ENCODE results near the gene MX2. TPM values are rescaled to one million over a fixed set of nuclear protein-coding genes. Genes with fewer than 3 reads are reported as not detected.
A peak's percentile ranks its signal among the peaks of the same experiment; 100 is the strongest.
"Not testable (repeated sequence)": the region's sequence is repeated elsewhere in the genome, so short reads cannot be mapped to it uniquely, and the experiment has no call there.

The MX2 gene, protein sequence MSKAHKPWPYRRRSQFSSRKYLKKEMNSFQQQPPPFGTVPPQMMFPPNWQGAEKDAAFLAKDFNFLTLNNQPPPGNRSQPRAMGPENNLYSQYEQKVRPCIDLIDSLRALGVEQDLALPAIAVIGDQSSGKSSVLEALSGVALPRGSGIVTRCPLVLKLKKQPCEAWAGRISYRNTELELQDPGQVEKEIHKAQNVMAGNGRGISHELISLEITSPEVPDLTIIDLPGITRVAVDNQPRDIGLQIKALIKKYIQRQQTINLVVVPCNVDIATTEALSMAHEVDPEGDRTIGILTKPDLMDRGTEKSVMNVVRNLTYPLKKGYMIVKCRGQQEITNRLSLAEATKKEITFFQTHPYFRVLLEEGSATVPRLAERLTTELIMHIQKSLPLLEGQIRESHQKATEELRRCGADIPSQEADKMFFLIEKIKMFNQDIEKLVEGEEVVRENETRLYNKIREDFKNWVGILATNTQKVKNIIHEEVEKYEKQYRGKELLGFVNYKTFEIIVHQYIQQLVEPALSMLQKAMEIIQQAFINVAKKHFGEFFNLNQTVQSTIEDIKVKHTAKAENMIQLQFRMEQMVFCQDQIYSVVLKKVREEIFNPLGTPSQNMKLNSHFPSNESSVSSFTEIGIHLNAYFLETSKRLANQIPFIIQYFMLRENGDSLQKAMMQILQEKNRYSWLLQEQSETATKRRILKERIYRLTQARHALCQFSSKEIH
- 5.0 TPM for total RNA-seq
- long read RNA-seq, partial matches to known transcripts, result 0 of 9 reads
- long read RNA-seq, other reads (novel, unspliced or antisense), result 4 of 9 reads

DNA sequence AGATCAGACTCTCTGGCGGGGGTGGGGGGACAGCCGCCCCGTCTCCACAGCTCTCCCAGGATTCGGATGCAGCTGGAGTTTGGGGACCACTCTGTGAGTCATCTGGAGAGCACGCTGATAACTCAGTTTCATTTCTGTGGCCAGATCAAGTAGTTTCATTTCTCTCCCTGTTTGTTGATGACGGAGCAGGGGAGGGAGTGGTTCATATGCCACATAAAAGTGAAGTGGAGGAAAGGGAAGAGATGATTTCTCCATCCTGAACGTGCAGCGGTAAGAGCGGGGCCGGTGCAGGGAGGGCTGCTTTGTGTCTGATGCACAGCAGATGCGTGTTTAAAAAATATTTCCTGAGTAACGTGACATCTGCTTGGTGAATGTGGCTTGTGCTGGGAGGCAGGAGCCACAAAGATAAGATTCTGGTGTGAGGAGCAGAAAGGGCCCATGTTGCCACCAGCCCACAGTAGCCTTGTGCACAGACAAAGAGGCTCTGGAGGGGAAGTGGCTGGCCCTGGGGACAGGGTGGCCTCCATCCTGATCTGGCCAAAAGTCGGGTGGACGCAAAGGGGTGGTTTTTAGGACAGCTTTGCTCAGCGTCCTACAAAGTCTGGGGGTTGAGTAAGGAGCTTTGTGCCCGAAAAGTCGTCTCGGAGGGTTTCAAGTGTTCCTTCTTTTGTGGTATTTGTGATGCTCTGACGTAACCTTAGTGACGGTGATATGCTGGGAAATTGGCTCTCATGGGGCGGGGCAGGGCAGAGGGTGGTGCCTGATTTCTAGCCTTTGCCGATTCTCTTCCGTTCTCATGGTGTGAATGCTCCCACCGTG, at the start of gene MX2:
Gene MX2, plus strand, starts transcription at position 242 of the 819 bp plus-strand sequence. CDS start 14,880 bp downstream, outside the sequence.
- DNase-seq (ENCODE audit: low spot score), result peak; percentile 90
- intact Hi-C loops (cut with DNase I), result loop anchor here (5.0 kb wide), 2 partner anchors 60 to 80 kb away; no protein-coding TSS in a partner anchor

DNA sequence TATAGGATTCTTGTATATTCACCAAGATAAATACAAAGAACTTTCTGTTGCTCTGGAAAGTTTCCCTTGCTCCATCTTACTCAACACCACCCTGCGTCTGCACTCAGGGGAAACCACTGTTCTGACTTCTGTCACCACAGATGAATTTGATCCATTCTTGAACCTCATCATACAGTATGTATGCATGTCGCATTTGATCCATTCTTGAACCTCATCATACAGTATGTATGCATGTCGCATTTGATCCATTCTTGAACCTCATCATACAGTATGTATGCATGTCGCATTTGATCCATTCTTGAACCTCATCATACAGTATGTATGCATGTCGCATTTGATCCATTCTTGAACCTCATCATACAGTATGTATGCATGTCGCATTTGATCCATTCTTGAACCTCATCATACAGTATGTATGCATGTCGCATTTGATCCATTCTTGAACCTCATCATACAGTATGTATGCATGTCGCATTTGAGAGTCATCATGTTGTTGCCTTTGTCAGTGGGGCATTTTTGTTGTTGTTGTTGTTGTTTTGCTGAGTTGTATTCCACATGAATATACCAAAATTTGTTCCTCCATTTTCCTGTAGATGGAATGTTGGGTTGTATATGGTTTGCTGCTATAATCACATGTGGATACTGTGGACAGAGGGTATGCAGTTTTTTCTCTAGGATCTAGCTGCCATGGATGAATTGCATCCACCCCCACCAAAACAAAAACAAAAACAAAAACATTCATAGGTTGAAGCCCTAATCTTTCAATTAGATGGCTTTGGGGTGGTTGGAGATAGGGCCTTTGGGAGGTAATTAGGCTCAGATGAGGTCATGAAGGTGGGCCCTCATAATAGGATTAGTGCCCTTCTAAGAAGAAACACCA, 48.3 kb upstream of the MX2 start:
- intact Hi-C loops (cut with DNase I); DNase-seq (ENCODE audit: low spot score): not testable (repeated sequence)

DNA sequence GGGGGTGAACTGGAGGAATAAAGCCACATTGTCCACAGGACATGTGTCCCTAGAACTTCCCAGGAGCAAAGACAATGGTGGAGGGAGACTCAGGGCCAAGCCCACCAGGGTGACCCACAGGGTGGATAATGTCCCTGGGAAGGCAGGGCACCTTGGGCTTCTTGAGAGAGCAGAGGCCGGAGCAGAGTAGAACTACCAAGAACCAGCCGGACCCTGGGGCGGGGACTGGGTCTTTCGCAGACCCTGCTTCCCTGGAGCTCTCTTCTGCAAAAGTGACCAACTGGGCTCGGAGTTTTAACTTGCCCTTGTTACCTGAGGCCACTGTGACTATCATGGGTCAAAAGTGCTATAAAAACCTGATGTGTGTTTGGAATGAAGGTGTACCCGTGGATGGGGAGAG, 46.1 kb upstream of the MX2 start:
- intact Hi-C loops (cut with DNase I), result no loop called here

DNA sequence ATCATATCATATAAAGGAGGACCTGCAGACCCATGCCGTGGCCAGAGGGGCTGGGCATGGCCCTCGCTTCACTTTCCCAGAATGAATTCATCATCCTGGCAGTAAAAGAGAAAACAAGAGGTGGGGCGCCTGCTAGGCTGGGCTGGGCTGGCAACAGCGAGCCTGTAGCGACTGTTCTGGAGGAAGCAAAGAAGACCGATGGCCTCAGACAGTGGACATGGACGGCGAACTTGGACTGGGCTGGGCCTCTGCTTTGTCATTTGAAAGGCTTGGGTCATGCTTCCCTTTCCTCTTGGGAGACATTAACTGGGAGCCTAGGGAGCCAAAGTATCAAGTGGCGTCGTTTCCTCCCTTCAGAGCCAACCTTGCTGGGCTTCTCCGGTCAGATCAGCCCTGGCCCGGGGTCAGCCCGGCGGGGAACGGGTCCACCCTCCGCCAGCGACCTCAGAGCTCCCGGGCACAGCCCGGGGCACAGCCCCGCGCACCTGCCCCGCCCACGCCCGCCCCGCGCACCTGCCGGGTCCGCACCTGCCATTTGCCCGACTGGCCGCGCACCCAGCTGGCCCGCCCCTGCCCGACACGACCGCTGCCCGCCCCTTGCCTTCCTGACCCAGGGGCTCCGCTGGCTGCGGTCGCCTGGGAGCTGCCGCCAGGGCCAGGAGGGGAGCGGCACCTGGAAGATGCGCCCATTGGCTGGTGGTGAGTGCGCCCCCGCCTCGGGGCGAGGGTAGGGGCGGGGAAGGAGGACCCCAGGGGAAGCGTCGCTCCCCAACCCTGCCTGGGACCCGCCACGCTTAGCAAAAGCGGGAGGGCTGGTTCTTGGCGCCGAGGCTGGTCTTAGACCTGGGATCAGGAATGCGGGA, 45.4 kb upstream of the MX2 start, which contains the start of gene FAM3B:
Gene FAM3B, plus strand, starts transcription at position 602 of the 863 bp plus-strand sequence. Its CDS starts 79 bp downstream, at position 681.
- intact Hi-C loops (cut with DNase I), result no loop called here
- no peak for DNase-seq (ENCODE audit: low spot score)

More for the DNA sequence above, 46.1 kb upstream of the MX2 start:
- DNase-seq (ENCODE audit: low spot score), result no peak

GRCh38 chr21:41317063-41317392, 44.8 kb upstream of the MX2 start:
- DNase-seq (ENCODE audit: low spot score), result no peak
- intact Hi-C loops (cut with DNase I), result no loop called here

GRCh38 chr21:41317458-41317857, 44.4 kb upstream of the MX2 start:
- intact Hi-C loops (cut with DNase I), result no loop called here

GRCh38 chr21:41318218-41318617, 43.6 kb upstream of the MX2 start:
- DNase-seq (ENCODE audit: low spot score), result no peak
- intact Hi-C loops (cut with DNase I), result no loop called here

More at GRCh38 chr21:41317458-41317857, 44.4 kb upstream of the MX2 start:
- DNase-seq (ENCODE audit: low spot score), result no peak

DNA sequence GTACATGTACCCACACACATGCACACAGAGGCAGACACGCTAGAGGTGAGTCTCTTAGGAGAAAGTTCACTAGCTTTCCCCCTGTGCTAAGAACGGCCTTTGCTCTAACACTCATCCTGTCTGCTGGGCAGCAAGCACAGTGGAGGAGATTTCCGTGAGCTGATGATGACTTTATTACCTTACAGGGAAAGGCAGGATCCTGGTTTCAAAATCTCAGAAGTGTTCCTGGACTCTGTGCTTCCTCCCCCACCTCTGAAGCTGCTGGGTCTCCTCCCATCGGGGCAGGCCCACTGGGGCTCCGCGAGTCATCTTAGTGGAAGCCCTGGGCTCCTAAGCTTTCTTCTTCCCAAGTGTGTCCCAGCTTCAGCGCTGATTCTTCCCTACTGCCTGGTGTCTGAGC, 42.6 kb upstream of the MX2 start:
- intact Hi-C loops (cut with DNase I), result no loop called here
- DNase-seq (ENCODE audit: low spot score), result no peak

- no peak for DNase-seq (ENCODE audit: low spot score)
- intact Hi-C loops (cut with DNase I), result no loop called here
Observed at GRCh38 chr21:41321211-41321907, 40.5 kb upstream of the MX2 start.

DNA sequence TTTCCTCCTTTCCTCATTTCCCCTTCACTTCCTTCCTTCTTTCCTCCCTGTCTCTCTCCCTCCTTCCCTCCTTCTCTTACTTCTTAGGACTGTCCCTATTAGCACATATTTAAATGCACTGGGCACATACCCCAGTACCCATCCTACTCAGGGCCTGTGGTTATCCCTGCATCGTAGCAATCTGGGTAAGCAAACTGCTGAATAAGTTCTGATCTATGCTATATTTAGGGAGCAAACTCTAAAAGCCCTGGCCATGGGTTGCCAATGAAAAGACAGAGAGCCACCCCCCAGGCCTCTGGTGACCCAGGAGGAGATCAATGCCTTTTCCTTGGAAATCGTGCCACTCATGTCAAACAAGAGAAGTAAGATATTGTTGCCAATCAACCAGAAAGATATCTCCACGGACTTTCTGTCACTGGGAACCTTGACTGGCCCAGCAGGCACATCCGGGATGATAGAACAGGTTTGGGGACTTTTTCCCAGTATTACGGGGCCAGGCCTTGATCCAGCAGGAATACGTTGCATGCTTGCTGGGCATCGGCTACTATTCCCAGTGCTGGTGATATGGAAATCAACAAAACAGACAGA, 39.8 kb upstream of the MX2 start:
- intact Hi-C loops (cut with DNase I), result no loop called here
- no peak for DNase-seq (ENCODE audit: low spot score)

DNA sequence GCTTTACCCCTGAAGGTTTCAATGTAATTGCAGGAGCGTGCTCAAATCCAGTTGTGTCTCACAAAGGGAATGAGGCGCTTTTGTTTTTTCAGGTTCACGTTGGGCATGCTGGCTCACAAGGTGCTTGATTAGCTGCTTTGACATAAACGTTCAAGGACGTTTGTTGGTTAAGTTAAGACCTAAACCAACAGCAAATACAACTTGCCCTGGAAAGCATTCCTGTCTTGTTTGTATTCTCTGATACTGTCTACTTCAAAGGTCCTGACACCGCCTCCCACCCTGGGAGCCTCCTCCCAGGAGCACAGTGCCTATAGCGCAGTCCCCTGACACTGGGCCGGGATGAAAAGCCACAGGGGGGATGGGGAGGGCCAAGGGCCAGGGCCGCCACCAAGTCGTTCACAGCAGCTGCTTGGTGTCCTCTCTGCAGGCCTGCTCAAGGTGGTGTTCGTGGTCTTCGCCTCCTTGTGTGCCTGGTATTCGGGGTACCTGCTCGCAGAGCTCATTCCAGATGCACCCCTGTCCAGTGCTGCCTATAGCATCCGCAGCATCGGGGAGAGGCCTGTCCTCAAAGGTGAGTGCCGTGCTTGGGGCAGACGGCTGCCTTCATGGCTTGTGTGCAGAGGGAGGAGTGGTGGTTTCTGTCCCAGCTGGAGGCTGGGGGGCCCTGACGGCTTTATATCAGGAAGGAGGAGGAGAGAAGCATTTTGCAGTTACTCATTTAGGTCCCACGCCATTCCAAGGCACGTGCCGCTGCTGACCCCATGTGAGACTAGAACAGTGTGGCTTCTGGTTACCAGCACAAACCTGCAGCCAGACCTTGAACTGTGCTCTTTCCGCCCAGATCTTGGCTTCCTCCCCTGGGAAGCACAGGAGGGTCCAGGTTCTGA, 39.1 kb upstream of the MX2 start:
- intact Hi-C loops (cut with DNase I), result no loop called here
- DNase-seq (ENCODE audit: low spot score), result no peak

GRCh38 chr21:41325138-41325912, 36.5 kb upstream of the MX2 start:
- intact Hi-C loops (cut with DNase I), result no loop called here
- DNase-seq (ENCODE audit: low spot score), result no peak

- no peak for DNase-seq (ENCODE audit: low spot score)
- intact Hi-C loops (cut with DNase I), result no loop called here
Observed at GRCh38 chr21:41326414-41327080, 35.3 kb upstream of the MX2 start.

DNA sequence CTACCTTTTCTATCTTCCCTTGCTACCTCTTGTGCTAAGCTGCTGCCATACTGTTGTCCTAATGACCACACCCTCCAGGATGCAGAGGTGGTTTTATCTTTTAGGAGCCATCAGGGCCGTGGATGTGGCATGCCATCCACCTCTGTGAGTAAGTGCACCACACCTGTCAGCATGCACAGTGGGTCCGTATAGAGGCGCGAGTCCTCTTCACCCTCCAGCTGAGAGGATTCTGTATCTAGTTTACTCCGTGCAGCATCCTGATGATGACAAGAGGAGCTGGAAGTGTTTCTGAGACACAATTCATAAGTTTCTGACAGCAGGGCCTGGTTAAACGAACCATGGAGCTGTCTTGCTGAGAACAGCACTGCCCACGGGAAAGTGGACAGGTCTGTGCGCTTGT, 34.1 kb upstream of the MX2 start:
- intact Hi-C loops (cut with DNase I), result no loop called here
- DNase-seq (ENCODE audit: low spot score), result no peak

Measured in cardiac septum (tissue), 1 donor.